Aorta (tissue), 5 donors: Measurements from ENCODE around the gene PARD3. TPM values are rescaled to one million over a fixed set of nuclear protein-coding genes. Genes with fewer than 3 reads are reported as not detected.
"Not testable (repeated sequence)": the region's sequence is repeated elsewhere in the genome, so short reads cannot be mapped to it uniquely, and the experiment has no call there.

ENCODE experiments used
- ATAC-seq: fragments of 200-7000 bp; cut with Tn5 transposase; one replicate; pipeline ENCODE4 v1.9.1; 2022; ENCODE audit warnings: moderate library complexity; ENCODE audit not compliant: low FRiP score
- DNase-seq, 2 donors: peaks; one replicate each; pipeline ENCODE4 v3.0.0-alpha.2; 2020
- H3K27ac ChIP-seq, 2 donors: one replicate each; pipeline ENCODE4 v1.5.1; 2013; ENCODE audit warnings: low read length in 2 of 2, mild to moderate bottlenecking in 2 of 2, moderate library complexity in 2 of 2, control low read depth in 1 of 2, inconsistent platforms in 1 of 2, low read depth in 1 of 2
- H3K27me3 ChIP-seq, 2 donors: one replicate each; pipeline ENCODE4 v1.6.1; 2013; ENCODE audit warnings: control low read depth in 1 of 2, low read length in 1 of 2, mild to moderate bottlenecking in 1 of 2, moderate library complexity in 1 of 2; ENCODE audit not compliant: insufficient read depth in 2 of 2, control insufficient read depth in 1 of 2
- H3K36me3 ChIP-seq, 2 donors: one replicate each; pipeline ENCODE4 v1.6.1; 2013; ENCODE audit warnings: control low read depth in 1 of 2, low read length in 1 of 2, mild to moderate bottlenecking in 1 of 2; ENCODE audit not compliant: insufficient read depth in 2 of 2, control insufficient read depth in 1 of 2
- H3K4me1 ChIP-seq, 2 donors: one replicate each; pipeline ENCODE4 v1.6.1; 2013; ENCODE audit warnings: low read length in 2 of 2, control low read depth in 1 of 2, mild to moderate bottlenecking in 1 of 2, moderate library complexity in 1 of 2; ENCODE audit not compliant: insufficient read depth in 2 of 2, control insufficient read depth in 1 of 2
- H3K4me3 ChIP-seq, 2 donors: one replicate each; pipeline ENCODE4 v1.5.1; 2013; ENCODE audit warnings: low read length in 2 of 2, control low read depth in 1 of 2, mild to moderate bottlenecking in 1 of 2
- H3K9me3 ChIP-seq: one replicate; pipeline ENCODE4 v1.6.1; 2013; ENCODE audit warnings: mild to moderate bottlenecking, low read length; ENCODE audit not compliant: control insufficient read depth
- WGBS, 2 donors: extraction: QIAGEN DNeasy Blood & Tissue Kit; methylation state at CpG; one replicate each; pipeline ENCODE4 v1.1.7; 2013; 5-methylcytosine and 5-hydroxymethylcytosine counted together
- intact Hi-C, 2 donors: fragments of 100-400 bp; cut with DNase I; formaldehyde crosslinking; loops; one replicate each; pipeline versions ENCODE4 v1.14.2 to v1.15.0; 2022
- polyA plus RNA-seq, 2 donors: library from polyadenylated mRNA; stranded (reverse); fragments of 200-250 nt; gene quantifications; one replicate each; pipeline ENCODE4 v1.2.3, GENCODE V29; 2013
- total RNA-seq, 2 donors: library from RNA; stranded (reverse); fragmentation: NEBNext Ultra II Directional; extraction: Animal tissue kit (Norgen Biotek cat#: 25700); gene quantifications; one replicate each; pipeline ENCODE4 v1.2.1, GENCODE V29; 2021
- donor health status: healthy with polysubstance abuse.
- donor health status: Bipolar disorder and iron deficiency.
- donor health status: DM: no; HTN: no; CAD: no.
- donor health status: DM: no; HTN: no; CAD: no.
- donor health status: DM: yes; HTN: yes; CAD: no.

PARD3 gene
- total and polyA plus RNA-seq, 4 donors, result 6.4 to 33.0 (median 28.7) TPM

- H3K4me1 ChIP-seq, DNase-seq, ATAC-seq, H3K4me3 ChIP-seq, H3K36me3 ChIP-seq, intact Hi-C loops, H3K9me3 ChIP-seq, H3K27me3 ChIP-seq, H3K27ac ChIP-seq: not testable (repeated sequence)
- 90 to 96% methylated on average over 7 of the region's 7 CpGs for WGBS, 2 donors
These were observed 64.3 kb downstream of the PARD3 start for GRCh38 chr10:34750795-34751194.

- Histone ChIP-seq H3K4me1 (peaks cover 0 to under 1% of the 10 kb centered on the region in 2 donors), H3K9me3 (no peaks in the 10 kb centered on the region), H3K27ac (no peak overlapping the region), H3K36me3 (no peaks in the 10 kb centered on the region), H3K27me3 (no peaks in the 10 kb centered on the region), H3K4me3 (no peak overlapping the region)
- 94 to 98% methylated on average over 4 of the region's 4 CpGs for WGBS, 2 donors
- intact Hi-C loops, result no loop called here
- ATAC-seq, result no peak
- DNase-seq, result no peak
These were observed 66.3 kb downstream of the PARD3 start for GRCh38 chr10:34748767-34749166.

GRCh38 chr10:34748357-34748756, 66.7 kb downstream of the PARD3 start:
- peaks cover 0 to 3% of the 10 kb centered on the region in 2 donors for H3K4me1 ChIP-seq
- H3K9me3 ChIP-seq, result no peaks in the 10 kb centered on the region
- no peaks in the 10 kb centered on the region for H3K27me3 ChIP-seq
- no peak overlapping the region for H3K27ac ChIP-seq
- DNase-seq (no peak), ATAC-seq (no peak)
- H3K36me3 ChIP-seq, result no peaks in the 10 kb centered on the region
- H3K4me3 ChIP-seq, result no peak overlapping the region
- WGBS, 2 donors, result 92 to 94% methylated on average over 6 of the region's 6 CpGs
- intact Hi-C loops, result no loop called here

- Histone ChIP-seq H3K36me3 (no peaks in the 10 kb centered on the region), H3K27ac (no peak overlapping the region), H3K4me1 (peaks cover 0 to 3% of the 10 kb centered on the region in 2 donors), H3K9me3 (no peaks in the 10 kb centered on the region), H3K27me3 (no peaks in the 10 kb centered on the region), H3K4me3 (no peak overlapping the region)
- DNase-seq (no peak), ATAC-seq (no peak)
- WGBS, 2 donors, result 89 to 92% methylated on average over 4 of the region's 4 CpGs
- intact Hi-C loops, result no loop called here
These were observed 69.0 kb downstream of the PARD3 start for GRCh38 chr10:34746094-34746493.

GRCh38 chr10:34745244-34745643, 69.9 kb downstream of the PARD3 start:
- intact Hi-C loops, result no loop called here
- Histone ChIP-seq H3K4me3 (no peak overlapping the region), H3K27me3 (no peaks in the 10 kb centered on the region), H3K36me3 (no peaks in the 10 kb centered on the region), H3K9me3 (no peaks in the 10 kb centered on the region), H3K27ac (no peak overlapping the region), H3K4me1 (peaks cover 0 to 3% of the 10 kb centered on the region in 2 donors)
- WGBS, 2 donors, result 96 to 97% methylated on average over 4 of the region's 4 CpGs
- no peak for ATAC-seq
- no peak for DNase-seq

GRCh38 chr10:34744590-34744989, 70.5 kb downstream of the PARD3 start:
- Histone ChIP-seq H3K4me1 (peaks cover 0 to 3% of the 10 kb centered on the region in 2 donors), H3K27ac (no peak overlapping the region), H3K4me3 (no peak overlapping the region), H3K36me3 (no peaks in the 10 kb centered on the region), H3K27me3 (no peaks in the 10 kb centered on the region), H3K9me3 (no peaks in the 10 kb centered on the region)
- ATAC-seq, result no peak
- intact Hi-C loops, result no loop called here
- WGBS, 2 donors, result 91 to 95% methylated on average over 3 of the region's 3 CpGs
- no peak for DNase-seq

- ATAC-seq (peak; percentile 24), DNase-seq (peak; percentile 53 to 73)
- H3K27me3 ChIP-seq, result no peaks in the 10 kb centered on the region
- H3K4me3 ChIP-seq, result no peak overlapping the region
- 12 to 20% methylated on average over 7 of the region's 7 CpGs for WGBS, 2 donors
- H3K27ac ChIP-seq, result no peak overlapping the region
- peaks cover 0 to 3% of the 10 kb centered on the region in 2 donors for H3K4me1 ChIP-seq
- H3K36me3 ChIP-seq, result no peaks in the 10 kb centered on the region
- H3K9me3 ChIP-seq, result no peaks in the 10 kb centered on the region
- intact Hi-C loops, result no loop called here
These were observed 71.3 kb downstream of the PARD3 start for GRCh38 chr10:34743814-34744213.

GRCh38 chr10:34742456-34742855, 72.6 kb downstream of the PARD3 start:
- no peak overlapping the region for H3K4me3 ChIP-seq
- peaks cover 0 to 3% of the 10 kb centered on the region in 2 donors for H3K4me1 ChIP-seq
- DNase-seq, result no peak
- H3K36me3 ChIP-seq, result no peaks in the 10 kb centered on the region
- intact Hi-C loops, result no loop called here
- no peaks in the 10 kb centered on the region for H3K9me3 ChIP-seq
- no peak for ATAC-seq
- 98 to 99% methylated on average over 6 of the region's 6 CpGs for WGBS, 2 donors
- H3K27me3 ChIP-seq, result no peaks in the 10 kb centered on the region
- no peak overlapping the region for H3K27ac ChIP-seq

GRCh38 chr10:34741087-34741486, 74.0 kb downstream of the PARD3 start:
- H3K27me3 ChIP-seq, H3K27ac ChIP-seq, ATAC-seq, H3K9me3 ChIP-seq, H3K4me3 ChIP-seq, intact Hi-C loops, H3K4me1 ChIP-seq, H3K36me3 ChIP-seq, DNase-seq: not testable (repeated sequence)
- WGBS, 2 donors, result 97 to 98% methylated on average over 4 of the region's 4 CpGs
